ENCODE results near the gene MYBPC3. TPM values are rescaled to one million over a fixed set of nuclear protein-coding genes. Genes with fewer than 3 reads are reported as not detected.

Gene MYBPC3
- total RNA-seq, 4 donors from 2014 or later: 0.12 to 0.13 TPM; not detected in 2

GRCh38 chr11:47393163-47394049, 40.9 kb upstream of the MYBPC3 start:
- Histone ChIP-seq H3K27me3 (no peaks in the 10 kb centered on the region), H3K4me3 (no peak overlapping the region), H3K4me1 (peaks cover 0 to 10% (median 0%) of the 10 kb centered on the region in 3 donors), H3K36me3 (no peaks in the 10 kb centered on the region), H3K9me3 (no peaks in the 10 kb centered on the region), H3K27ac (peak overlapping the region in 3 of 4 donors; percentile 77 to 85 (median 84))
- peak; percentile 42 for ATAC-seq
- TF ChIP-seq EP300 (IDR thresholded peaks at IDR 0.05) (no peak), POLR2AphosphoS5 (IDR thresholded peaks at IDR 0.05) (no peak), POLR2A (IDR thresholded peaks at IDR 0.05) (no peak)
- TF ChIP-seq, protein P1, sequence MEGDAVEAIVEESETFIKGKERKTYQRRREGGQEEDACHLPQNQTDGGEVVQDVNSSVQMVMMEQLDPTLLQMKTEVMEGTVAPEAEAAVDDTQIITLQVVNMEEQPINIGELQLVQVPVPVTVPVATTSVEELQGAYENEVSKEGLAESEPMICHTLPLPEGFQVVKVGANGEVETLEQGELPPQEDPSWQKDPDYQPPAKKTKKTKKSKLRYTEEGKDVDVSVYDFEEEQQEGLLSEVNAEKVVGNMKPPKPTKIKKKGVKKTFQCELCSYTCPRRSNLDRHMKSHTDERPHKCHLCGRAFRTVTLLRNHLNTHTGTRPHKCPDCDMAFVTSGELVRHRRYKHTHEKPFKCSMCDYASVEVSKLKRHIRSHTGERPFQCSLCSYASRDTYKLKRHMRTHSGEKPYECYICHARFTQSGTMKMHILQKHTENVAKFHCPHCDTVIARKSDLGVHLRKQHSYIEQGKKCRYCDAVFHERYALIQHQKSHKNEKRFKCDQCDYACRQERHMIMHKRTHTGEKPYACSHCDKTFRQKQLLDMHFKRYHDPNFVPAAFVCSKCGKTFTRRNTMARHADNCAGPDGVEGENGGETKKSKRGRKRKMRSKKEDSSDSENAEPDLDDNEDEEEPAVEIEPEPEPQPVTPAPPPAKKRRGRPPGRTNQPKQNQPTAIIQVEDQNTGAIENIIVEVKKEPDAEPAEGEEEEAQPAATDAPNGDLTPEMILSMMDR (IDR thresholded peaks at IDR 0.05): no peak
- WGBS, 2 donors (ENCODE audit: low coverage in 1 of 2): 55% methylated on average over 2 of the region's 20 CpGs; no CpG with 5 or more reads in 1 of the 2 donors

DNA sequence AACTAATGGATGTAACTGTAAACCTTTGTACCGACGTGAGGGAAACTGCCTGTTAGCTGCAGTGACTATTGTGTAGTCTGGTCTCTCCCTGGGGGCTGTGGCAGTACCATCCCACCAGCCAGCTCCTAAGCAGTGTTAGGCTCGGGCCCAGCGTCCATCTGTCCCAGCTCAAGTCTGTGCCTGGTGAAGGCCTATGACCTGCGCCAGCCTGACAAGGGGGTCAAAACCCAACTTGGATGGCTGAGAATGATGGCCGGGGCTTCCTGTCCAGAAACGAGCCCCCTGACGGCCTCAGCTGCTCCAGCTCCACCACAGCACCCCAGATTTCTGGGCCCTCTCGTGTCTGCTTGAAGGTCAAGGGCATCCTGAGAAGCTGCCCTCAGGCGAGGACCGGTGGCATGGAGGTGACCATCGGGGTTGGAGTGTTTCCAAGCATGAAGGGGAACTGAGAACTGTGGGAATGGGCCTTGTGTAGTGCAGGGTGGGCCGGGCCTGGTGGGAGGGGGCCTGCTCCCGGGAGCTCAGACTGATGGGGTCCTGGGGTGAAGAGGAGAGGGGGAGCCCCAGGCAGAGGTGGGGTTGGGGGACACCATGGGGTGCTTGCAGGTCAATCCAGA, 40.2 kb upstream of the MYBPC3 start:
- no peaks in the 10 kb centered on the region for H3K27me3 ChIP-seq
- H3K4me3 ChIP-seq: no peak overlapping the region
- no peak for ATAC-seq
- peak overlapping the region in 3 of 4 donors; percentile 77 to 85 (median 84) for H3K27ac ChIP-seq
- 100% methylated on average over 3 of the region's 14 CpGs; no CpG with 5 or more reads in 1 of the 2 donors for WGBS, 2 donors (ENCODE audit: low coverage in 1 of 2)
- peaks cover 0 to 10% (median 0%) of the 10 kb centered on the region in 3 donors for H3K4me1 ChIP-seq
- no peak for TF ChIP-seq EP300 (IDR thresholded peaks at IDR 0.05)
- TF ChIP-seq POLR2A (IDR thresholded peaks at IDR 0.05): no peak
- no peak for TF ChIP-seq POLR2AphosphoS5 (IDR thresholded peaks at IDR 0.05)
- TF ChIP-seq, protein P1 (IDR thresholded peaks at IDR 0.05): no peak
- H3K36me3 ChIP-seq: no peaks in the 10 kb centered on the region
- H3K9me3 ChIP-seq: no peaks in the 10 kb centered on the region

GRCh38 chr11:47391711-47392432, 39.4 kb upstream of the MYBPC3 start:
- H3K36me3 ChIP-seq: no peaks in the 10 kb centered on the region
- ATAC-seq: no peak

GRCh38 chr11:47391077-47391583, 38.6 kb upstream of the MYBPC3 start:
- 56 to 79% methylated on average over 5 to 9 of the region's 11 CpGs for WGBS, 2 donors (ENCODE audit: low coverage in 1 of 2)
- Histone ChIP-seq H3K9me3 (no peaks in the 10 kb centered on the region), H3K27me3 (no peaks in the 10 kb centered on the region), H3K4me3 (no peak overlapping the region), H3K4me1 (peaks cover 0 to 10% (median 0%) of the 10 kb centered on the region in 3 donors), H3K27ac (peak overlapping the region in 2 of 4 donors; percentile 54 to 84), H3K36me3 (no peaks in the 10 kb centered on the region)
- TF ChIP-seq, protein P1 (IDR thresholded peaks at IDR 0.05): no peak
- TF ChIP-seq POLR2A (IDR thresholded peaks at IDR 0.05) (no peak), POLR2AphosphoS5 (IDR thresholded peaks at IDR 0.05) (no peak), EP300 (IDR thresholded peaks at IDR 0.05) (no peak)
- ATAC-seq: no peak

More at GRCh38 chr11:47391711-47392432, 39.4 kb upstream of the MYBPC3 start:
- Histone ChIP-seq H3K27me3 (no peaks in the 10 kb centered on the region), H3K4me3 (no peak overlapping the region), H3K9me3 (no peaks in the 10 kb centered on the region), H3K27ac (peak overlapping the region in 2 of 4 donors; percentile 54 to 84), H3K4me1 (peaks cover 0 to 10% (median 0%) of the 10 kb centered on the region in 3 donors)
- TF ChIP-seq, protein P1 (IDR thresholded peaks at IDR 0.05): no peak
- TF ChIP-seq EP300 (IDR thresholded peaks at IDR 0.05): no peak
- 74 to 92% methylated on average over 2 to 6 of the region's 16 CpGs for WGBS, 2 donors (ENCODE audit: low coverage in 1 of 2)
